ENCODE results near the gene PACRGL. TPM values are rescaled to one million over a fixed set of nuclear protein-coding genes. Genes with fewer than 3 reads are reported as not detected.

The PACRGL gene
- total and polyA plus RNA-seq, 10 donors, result 5.7 to 35.4 (median 19.1) TPM

DNA sequence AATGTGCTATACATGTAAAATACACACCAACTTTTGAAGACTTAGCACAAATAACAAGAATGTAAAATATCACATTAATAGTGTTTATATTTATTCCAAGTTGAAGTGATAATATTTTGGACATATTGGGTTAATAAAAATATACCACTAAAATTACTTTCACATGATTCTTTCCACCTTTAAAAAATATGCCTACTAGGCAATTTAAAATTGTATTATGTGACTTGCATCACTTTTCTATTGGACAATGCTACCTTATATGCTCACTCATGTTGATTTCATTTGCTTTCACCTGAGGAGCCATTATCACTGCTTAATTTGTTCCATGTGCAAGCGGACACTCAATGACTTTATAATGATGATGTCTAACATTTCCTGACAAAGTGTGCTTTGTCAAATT lies 3.4 kb upstream of the PACRGL start:
- Histone ChIP-seq H3K36me3 (no peaks in the 10 kb centered on the region), H3K4me3 (no peak overlapping the region), H3K27me3 (replicated peaks in 1 of 7) (peaks cover 0 to 6% (median 0%) of the 10 kb centered on the region in 7 donors), H3K4me1 (peaks cover 12 to 28% (median 20%) of the 10 kb centered on the region in 6 donors), H3K27ac (no peak overlapping the region), H3K9me3 (no peaks in the 10 kb centered on the region)
- TF ChIP-seq, protein P1, sequence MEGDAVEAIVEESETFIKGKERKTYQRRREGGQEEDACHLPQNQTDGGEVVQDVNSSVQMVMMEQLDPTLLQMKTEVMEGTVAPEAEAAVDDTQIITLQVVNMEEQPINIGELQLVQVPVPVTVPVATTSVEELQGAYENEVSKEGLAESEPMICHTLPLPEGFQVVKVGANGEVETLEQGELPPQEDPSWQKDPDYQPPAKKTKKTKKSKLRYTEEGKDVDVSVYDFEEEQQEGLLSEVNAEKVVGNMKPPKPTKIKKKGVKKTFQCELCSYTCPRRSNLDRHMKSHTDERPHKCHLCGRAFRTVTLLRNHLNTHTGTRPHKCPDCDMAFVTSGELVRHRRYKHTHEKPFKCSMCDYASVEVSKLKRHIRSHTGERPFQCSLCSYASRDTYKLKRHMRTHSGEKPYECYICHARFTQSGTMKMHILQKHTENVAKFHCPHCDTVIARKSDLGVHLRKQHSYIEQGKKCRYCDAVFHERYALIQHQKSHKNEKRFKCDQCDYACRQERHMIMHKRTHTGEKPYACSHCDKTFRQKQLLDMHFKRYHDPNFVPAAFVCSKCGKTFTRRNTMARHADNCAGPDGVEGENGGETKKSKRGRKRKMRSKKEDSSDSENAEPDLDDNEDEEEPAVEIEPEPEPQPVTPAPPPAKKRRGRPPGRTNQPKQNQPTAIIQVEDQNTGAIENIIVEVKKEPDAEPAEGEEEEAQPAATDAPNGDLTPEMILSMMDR (IDR thresholded peaks at IDR 0.05 in 8 of 11, conservative IDR thresholded peaks at IDR 0.05 in 3 of 11), result no peak
- no peak for TF ChIP-seq POLR2AphosphoS5 (IDR thresholded peaks at IDR 0.05)
- no peak for TF ChIP-seq POLR2A (IDR thresholded peaks at IDR 0.05)
- intact Hi-C loops (cut with DNase I; ENCODE audit: low total_unique reads), result no loop called here
- no peak for DNase-seq
- WGBS, 5 donors, result 84 to 94% (median 91%) methylated on average over 1 of the region's 1 CpG

DNA sequence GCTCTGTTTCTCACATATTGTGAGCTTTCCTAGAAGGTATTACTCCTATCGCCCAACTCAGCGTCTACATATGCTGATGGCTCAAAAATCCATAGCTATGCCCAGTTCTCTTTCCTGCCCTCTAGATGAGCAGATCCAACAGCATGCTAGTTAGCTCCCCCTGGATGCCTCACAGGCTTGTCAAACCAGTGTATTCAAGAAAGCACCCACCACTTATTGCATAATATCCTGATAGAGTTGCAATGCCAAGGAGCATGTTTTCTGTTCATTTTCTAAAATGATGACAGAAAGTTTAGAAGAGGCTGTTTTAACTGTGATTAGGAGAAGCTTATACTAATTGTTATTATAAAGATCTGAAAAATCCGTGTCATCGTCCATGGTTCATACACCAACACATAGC lies 1.9 kb upstream of the PACRGL start:
- no peak overlapping the region for H3K27ac ChIP-seq
- no peak overlapping the region for H3K4me3 ChIP-seq
- no peak for DNase-seq
- TF ChIP-seq POLR2A (IDR thresholded peaks at IDR 0.05) (no peak), POLR2AphosphoS5 (IDR thresholded peaks at IDR 0.05) (no peak)
- TF ChIP-seq, protein P1 (IDR thresholded peaks at IDR 0.05 in 8 of 11, conservative IDR thresholded peaks at IDR 0.05 in 3 of 11), result no peak
- H3K27me3 ChIP-seq (replicated peaks in 1 of 7), result peaks cover 0 to 6% (median 0%) of the 10 kb centered on the region in 7 donors
- no peaks in the 10 kb centered on the region for H3K9me3 ChIP-seq
- H3K36me3 ChIP-seq, result no peaks in the 10 kb centered on the region
- intact Hi-C loops (cut with DNase I; ENCODE audit: low total_unique reads), result no loop called here
- H3K4me1 ChIP-seq, result peaks cover 12 to 33% (median 22%) of the 10 kb centered on the region in 6 donors
- 86 to 95% (median 88%) methylated on average over 4 of the region's 4 CpGs for WGBS, 5 donors

DNA sequence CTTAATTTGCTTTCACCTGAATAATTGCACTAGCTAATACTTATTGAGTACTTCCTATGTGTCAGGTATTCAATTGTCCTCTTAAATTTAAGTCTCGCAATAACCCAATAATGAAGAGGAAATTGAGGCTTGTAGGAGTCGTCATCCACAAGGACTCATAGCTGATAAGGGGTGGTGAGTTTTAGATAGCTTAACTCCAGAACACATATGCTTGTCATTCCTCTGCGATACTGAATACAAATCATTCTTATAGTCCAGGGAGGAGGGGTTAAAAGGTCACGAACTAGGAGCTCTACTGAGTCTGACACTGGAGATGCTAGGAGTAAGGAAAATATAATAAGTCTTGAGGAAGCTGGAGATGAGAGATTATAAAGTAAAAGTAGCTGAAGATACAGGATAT lies 1.4 kb upstream of the PACRGL start:
- Histone ChIP-seq H3K36me3 (no peaks in the 10 kb centered on the region), H3K9me3 (no peaks in the 10 kb centered on the region)
- 53 to 76% (median 61%) methylated on average over 4 of the region's 4 CpGs for WGBS, 5 donors

DNA sequence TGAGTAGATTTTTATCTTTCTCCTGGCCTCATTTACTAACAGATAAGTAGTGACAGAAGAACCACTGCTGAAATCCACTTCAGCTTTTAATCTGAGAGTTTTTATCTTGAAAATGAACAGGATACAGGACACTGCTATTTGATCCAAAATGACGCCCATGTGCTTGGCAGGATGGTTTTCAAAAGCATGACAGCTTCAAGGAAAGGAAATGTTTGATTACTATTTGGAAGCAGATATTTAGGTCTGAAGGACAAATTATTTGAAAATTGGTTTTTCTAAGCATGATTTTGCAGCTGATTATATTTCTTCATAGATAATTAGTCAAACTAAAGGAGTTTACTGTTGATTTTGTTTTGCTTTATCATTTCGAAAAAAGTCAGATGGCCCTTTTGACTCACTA lies 11.1 kb downstream of the PACRGL start:
- H3K27me3 ChIP-seq (replicated peaks in 1 of 7), result no peaks in the 10 kb centered on the region
- peaks cover 0 to 10% (median 5%) of the 10 kb centered on the region in 8 donors for H3K9me3 ChIP-seq
- intact Hi-C loops (cut with DNase I; ENCODE audit: low total_unique reads), result no loop called here
- H3K27ac ChIP-seq, result no peak overlapping the region
- no peak overlapping the region for H3K4me3 ChIP-seq
- H3K36me3 ChIP-seq, result peaks cover 4 to 79% (median 35%) of the 10 kb centered on the region in 6 donors
- H3K4me1 ChIP-seq, result no peaks in the 10 kb centered on the region
- DNase-seq, result no peak
- WGBS, 5 donors, result 73 to 88% (median 81%) methylated on average over 2 of the region's 2 CpGs
- TF ChIP-seq, protein P1 (IDR thresholded peaks at IDR 0.05 in 8 of 11, conservative IDR thresholded peaks at IDR 0.05 in 3 of 11), result no peak

More for the DNA sequence above, 1.4 kb upstream of the PACRGL start:
- no peak for TF ChIP-seq POLR2A (IDR thresholded peaks at IDR 0.05)
- TF ChIP-seq, protein P1 (IDR thresholded peaks at IDR 0.05 in 8 of 11, conservative IDR thresholded peaks at IDR 0.05 in 3 of 11), result no peak
- TF ChIP-seq POLR2AphosphoS5 (IDR thresholded peaks at IDR 0.05), result no peak
- Histone ChIP-seq H3K4me1 (peaks cover 12 to 33% (median 22%) of the 10 kb centered on the region in 6 donors), H3K4me3 (no peak overlapping the region), H3K27me3 (replicated peaks in 1 of 7) (peaks cover 0 to 6% (median 0%) of the 10 kb centered on the region in 7 donors), H3K27ac (no peak overlapping the region)
- intact Hi-C loops (cut with DNase I; ENCODE audit: low total_unique reads), result no loop called here
- DNase-seq, result no peak

Measured in spleen (tissue), 11 donors.